Fibroblast of villous mesenchyme (primary cell): ENCODE measurements around the gene KLF14. TPM values are rescaled to one million over a fixed set of nuclear protein-coding genes. Genes with fewer than 3 reads are reported as not detected.
"Not testable (repeated sequence)": the region's sequence is repeated elsewhere in the genome, so short reads cannot be mapped to it uniquely, and the experiment has no call there.

Experiments
- DNase-seq: peaks from one replicate; pipeline ENCODE4 v3.0.0-alpha.2; 2010; ENCODE audit warnings: low read depth
- H3K4me3 ChIP-seq: 2 replicates; pipeline ENCODE4 v1.5.1; 2011; ENCODE audit warnings: low read depth, mild to moderate bottlenecking, low read length
- total RNA-seq: library from RNA; depleted of rRNA; stranded (reverse); fragments of >200 nt; gene quantifications from 2 replicates; pipeline ENCODE4 v1.2.3, GENCODE V29; 2012
- TF ChIP-seq, protein P1 (sequence below): IDR thresholded peaks from 2 replicates; pipeline ENCODE4 v1.5.1; 2012; ENCODE audit warnings: low read depth, mild to moderate bottlenecking, low read length; ENCODE audit not compliant: insufficient read depth

KLF14 gene
- total RNA-seq, 1 donor, result under 0.01 TPM

GRCh38 chr7:130697820-130698219, 36.2 kb downstream of the KLF14 start:
- H3K4me3 ChIP-seq, result no peak overlapping the region
- DNase-seq, result no peak
- TF ChIP-seq, protein P1, sequence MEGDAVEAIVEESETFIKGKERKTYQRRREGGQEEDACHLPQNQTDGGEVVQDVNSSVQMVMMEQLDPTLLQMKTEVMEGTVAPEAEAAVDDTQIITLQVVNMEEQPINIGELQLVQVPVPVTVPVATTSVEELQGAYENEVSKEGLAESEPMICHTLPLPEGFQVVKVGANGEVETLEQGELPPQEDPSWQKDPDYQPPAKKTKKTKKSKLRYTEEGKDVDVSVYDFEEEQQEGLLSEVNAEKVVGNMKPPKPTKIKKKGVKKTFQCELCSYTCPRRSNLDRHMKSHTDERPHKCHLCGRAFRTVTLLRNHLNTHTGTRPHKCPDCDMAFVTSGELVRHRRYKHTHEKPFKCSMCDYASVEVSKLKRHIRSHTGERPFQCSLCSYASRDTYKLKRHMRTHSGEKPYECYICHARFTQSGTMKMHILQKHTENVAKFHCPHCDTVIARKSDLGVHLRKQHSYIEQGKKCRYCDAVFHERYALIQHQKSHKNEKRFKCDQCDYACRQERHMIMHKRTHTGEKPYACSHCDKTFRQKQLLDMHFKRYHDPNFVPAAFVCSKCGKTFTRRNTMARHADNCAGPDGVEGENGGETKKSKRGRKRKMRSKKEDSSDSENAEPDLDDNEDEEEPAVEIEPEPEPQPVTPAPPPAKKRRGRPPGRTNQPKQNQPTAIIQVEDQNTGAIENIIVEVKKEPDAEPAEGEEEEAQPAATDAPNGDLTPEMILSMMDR, result no peak

DNA sequence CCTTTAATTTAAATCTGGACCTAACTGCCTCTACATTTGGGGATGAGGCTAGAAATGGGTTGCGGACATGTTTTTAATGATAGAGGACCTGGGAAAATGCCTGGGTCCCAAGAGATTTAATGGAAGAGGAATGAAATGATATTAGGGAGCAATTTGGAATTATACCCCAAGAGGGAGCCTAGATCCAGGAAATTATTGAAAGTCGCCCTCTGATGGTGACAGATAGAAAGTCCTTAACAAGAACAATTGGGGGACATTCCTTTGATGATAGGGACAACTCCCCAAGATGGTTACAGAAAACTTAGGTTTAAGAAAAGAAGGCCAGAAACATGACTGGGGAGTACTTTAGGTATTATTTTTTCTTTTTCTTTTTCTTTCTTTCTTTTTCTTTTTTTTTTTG, 38.2 kb downstream of the KLF14 start:
- TF ChIP-seq, protein P1, result peak; percentile 61
- peak; percentile 54 for DNase-seq
- no peak overlapping the region for H3K4me3 ChIP-seq

GRCh38 chr7:130692396-130692795, 41.6 kb downstream of the KLF14 start:
- not testable (repeated sequence) for DNase-seq, H3K4me3 ChIP-seq

DNA sequence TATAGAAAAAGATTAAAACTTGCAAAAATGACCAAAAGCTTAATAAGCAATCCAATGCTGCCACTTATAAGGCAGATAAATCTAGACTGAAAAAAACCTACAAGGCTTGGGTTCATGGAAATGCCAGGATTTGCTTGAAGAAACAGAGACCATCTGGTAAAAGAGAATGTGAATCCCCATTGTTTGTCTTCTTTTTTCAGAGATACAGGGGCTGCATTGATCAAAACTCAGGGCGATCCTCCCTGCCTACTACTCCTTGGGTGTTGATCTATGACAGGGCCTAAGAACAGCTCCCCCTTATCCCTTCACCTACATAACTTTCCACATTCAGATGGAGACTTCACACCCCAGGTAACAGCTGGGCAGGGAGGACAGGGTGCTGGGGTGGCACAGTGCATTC, 44.3 kb downstream of the KLF14 start:
- TF ChIP-seq, protein P1, result no peak
- H3K4me3 ChIP-seq, result no peak overlapping the region
- DNase-seq, result no peak

DNA sequence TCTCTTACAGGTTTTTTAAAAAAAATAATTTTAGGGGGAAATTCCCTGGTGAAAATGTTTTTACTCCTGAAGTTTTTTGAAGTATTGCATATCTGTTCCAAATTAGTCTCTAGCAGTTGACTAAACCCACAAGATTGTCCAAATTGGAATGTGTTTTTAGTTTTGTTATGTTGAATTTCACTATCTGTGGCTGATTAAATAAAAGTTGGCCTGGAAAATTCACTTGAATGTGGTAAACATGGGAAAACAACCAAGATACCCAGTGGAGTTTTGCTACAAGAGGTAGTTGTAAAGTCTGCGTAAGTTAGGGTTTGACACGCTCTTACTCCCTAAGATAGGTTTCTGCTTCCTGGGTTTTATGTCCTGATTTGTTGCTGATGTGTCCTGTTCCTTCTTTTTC, 51.0 kb downstream of the KLF14 start:
- TF ChIP-seq, protein P1, result no peak
- no peak for DNase-seq
- no peak overlapping the region for H3K4me3 ChIP-seq

Other genes starting within 250 kb of the KLF14 start
- 302 and 606 TPM in 2 replicates for gene MEST, start 242.1 kb downstream of the KLF14 start, total RNA-seq
- gene COPG2, start 65.5 kb downstream of the KLF14 start, total RNA-seq, result 43.5 and 47.9 TPM in 2 replicates
- not detected in 2 replicates for gene TSGA13, start 47.7 kb downstream of the KLF14 start, total RNA-seq